Mucosa of descending colon (tissue), 3 donors: ENCODE data around the gene KIAA0753. TPM values are rescaled to one million over a fixed set of nuclear protein-coding genes. Genes with fewer than 3 reads are reported as not detected.
"Not testable (repeated sequence)": the region's sequence is repeated elsewhere in the genome, so short reads cannot be mapped to it uniquely, and the experiment has no call there.

ENCODE experiments used
- ATAC-seq: fragments of 200-7000 bp; cut with Tn5 transposase; one replicate; pipeline ENCODE4 v1.9.1; 2020; ENCODE audit warnings: mild to moderate bottlenecking, moderate library complexity
- DNase-seq, 3 donors: peaks; one replicate each; pipeline ENCODE4 v3.0.0-alpha.2; 2020
- H3K36me3 ChIP-seq: fragments of 200-600 bp; one replicate; pipeline ENCODE4 v1.8.0; 2021; ENCODE audit warnings: low read depth, mild to moderate bottlenecking
- H3K4me1 ChIP-seq: fragments of 200-600 bp; one replicate; pipeline ENCODE4 v1.8.0; 2021; ENCODE audit warnings: low read depth, mild to moderate bottlenecking
- H3K4me3 ChIP-seq: fragments of 200-600 bp; one replicate; pipeline ENCODE4 v1.8.0; 2021; ENCODE audit warnings: mild to moderate bottlenecking
- H3K9me3 ChIP-seq: fragments of 200-600 bp; one replicate; pipeline ENCODE4 v1.8.0; 2021; ENCODE audit warnings: mild to moderate bottlenecking
- intact Hi-C, 2 donors: fragments of 100-400 bp; cut with DNase I in 1 of 2; cut with micrococcal nuclease in 1 of 2; formaldehyde crosslinking; loops; one replicate each; pipeline versions ENCODE4 v1.11.0 to v1.11.1; 2022; cut with DNase I, micrococcal nuclease
- total RNA-seq, 3 donors: library from RNA; stranded (reverse); fragmentation: NEBNext Ultra II Directional in 2 of 3; extraction: Animal tissue kit (Norgen Biotek cat#: 25700) in 2 of 3; gene quantifications; one replicate each; pipeline versions ENCODE4 v1.2.1 to v1.2.4, GENCODE V29; 2021 to 2023
- TF ChIP-seq, protein P1 (sequence below): fragments of 200-600 bp; IDR thresholded peaks from one replicate; pipeline ENCODE4 v1.8.0; 2022; ENCODE audit warnings: antibody characterized with exemption, mild to moderate bottlenecking
- donor health status: DM: no; HTN: no; CAD: no; lungs with moderate emphysema.
- donor health status: DM: no; HTN: no; CAD: no.
- donor health status: DM: no; HTN: yes; CAD: no.

Gene KIAA0753
- total RNA-seq, 3 donors from 2014 or later = 15.5 to 22.8 (median 18.6) TPM

- intact Hi-C loops = loop anchor here in 1 of 2 donors (10.0 kb wide), 1 partner anchor 326 kb away; the partner anchor contains the start of gene ALOX12
Observed at GRCh38 chr17:6668727-6669425, 28.4 kb upstream of the KIAA0753 start.

DNA sequence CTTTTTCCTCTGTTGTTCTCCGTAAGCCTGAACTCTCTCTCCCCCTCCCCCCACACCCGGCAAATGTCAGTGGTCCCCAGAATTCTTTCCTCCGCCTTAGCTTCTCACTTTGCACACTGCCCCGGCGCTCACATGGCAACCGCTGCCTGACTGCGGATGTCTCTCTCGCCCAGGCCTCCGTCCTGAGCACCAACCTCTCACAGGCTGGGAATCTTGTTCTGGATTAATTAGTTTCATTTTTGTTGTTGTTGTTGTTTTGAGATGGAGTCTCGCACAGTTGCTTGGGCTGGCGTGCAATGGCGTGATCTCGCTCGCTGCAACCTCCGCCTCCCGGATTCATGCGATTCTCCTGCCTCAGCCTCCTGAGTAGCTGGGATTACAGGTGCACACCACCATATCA, 27.7 kb upstream of the KIAA0753 start:
- Histone ChIP-seq H3K36me3 (no peaks in the 10 kb centered on the region), H3K9me3 (no peaks in the 10 kb centered on the region), H3K4me1 (no peaks in the 10 kb centered on the region), H3K4me3 (no peak overlapping the region)
- DNase-seq (no peak), ATAC-seq (no peak)
- TF ChIP-seq, protein P1, sequence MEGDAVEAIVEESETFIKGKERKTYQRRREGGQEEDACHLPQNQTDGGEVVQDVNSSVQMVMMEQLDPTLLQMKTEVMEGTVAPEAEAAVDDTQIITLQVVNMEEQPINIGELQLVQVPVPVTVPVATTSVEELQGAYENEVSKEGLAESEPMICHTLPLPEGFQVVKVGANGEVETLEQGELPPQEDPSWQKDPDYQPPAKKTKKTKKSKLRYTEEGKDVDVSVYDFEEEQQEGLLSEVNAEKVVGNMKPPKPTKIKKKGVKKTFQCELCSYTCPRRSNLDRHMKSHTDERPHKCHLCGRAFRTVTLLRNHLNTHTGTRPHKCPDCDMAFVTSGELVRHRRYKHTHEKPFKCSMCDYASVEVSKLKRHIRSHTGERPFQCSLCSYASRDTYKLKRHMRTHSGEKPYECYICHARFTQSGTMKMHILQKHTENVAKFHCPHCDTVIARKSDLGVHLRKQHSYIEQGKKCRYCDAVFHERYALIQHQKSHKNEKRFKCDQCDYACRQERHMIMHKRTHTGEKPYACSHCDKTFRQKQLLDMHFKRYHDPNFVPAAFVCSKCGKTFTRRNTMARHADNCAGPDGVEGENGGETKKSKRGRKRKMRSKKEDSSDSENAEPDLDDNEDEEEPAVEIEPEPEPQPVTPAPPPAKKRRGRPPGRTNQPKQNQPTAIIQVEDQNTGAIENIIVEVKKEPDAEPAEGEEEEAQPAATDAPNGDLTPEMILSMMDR = no peak
- intact Hi-C loops = loop anchor here in 1 of 2 donors (10.0 kb wide), 1 partner anchor 327 kb away; the partner anchor contains the start of gene ALOX12

More at GRCh38 chr17:6668727-6669425, 28.4 kb upstream of the KIAA0753 start:
- ATAC-seq (no peak), DNase-seq (no peak)
- no peaks in the 10 kb centered on the region for H3K4me1 ChIP-seq
- TF ChIP-seq, protein P1 = no peak
- H3K9me3 ChIP-seq = no peaks in the 10 kb centered on the region
- H3K36me3 ChIP-seq = no peaks in the 10 kb centered on the region
- no peak overlapping the region for H3K4me3 ChIP-seq

GRCh38 chr17:6667516-6667915, 27.0 kb upstream of the KIAA0753 start:
- H3K4me3 ChIP-seq = no peak overlapping the region
- H3K4me1 ChIP-seq = no peaks in the 10 kb centered on the region
- no peaks in the 10 kb centered on the region for H3K9me3 ChIP-seq
- no peak for ATAC-seq
- H3K36me3 ChIP-seq = no peaks in the 10 kb centered on the region
- DNase-seq = no peak
- intact Hi-C loops = loop anchor here in 1 of 2 donors (10.0 kb wide), 1 partner anchor 327 kb away; the partner anchor contains the start of gene ALOX12
- TF ChIP-seq, protein P1 = no peak

DNA sequence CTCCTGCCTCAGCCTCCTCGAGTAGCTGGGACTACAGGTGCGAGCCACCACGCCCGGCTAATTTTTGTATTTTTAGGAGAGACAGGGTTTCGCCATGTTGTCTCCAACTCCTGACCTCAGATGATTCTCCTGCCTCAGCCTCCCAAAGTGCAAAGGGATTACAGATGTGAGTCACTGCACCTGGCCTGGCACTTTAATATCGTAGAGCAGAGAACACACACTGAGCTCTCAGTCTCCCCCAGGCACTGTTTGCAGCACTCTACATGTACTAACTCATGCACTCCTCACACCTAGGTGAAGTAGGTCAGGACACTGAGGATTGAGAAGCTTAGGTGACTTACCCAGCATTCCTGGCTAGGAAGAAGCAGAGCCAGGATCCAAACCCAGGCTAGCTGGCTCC, 26.0 kb upstream of the KIAA0753 start:
- intact Hi-C loops = loop anchor here in 1 of 2 donors (10.0 kb wide), 1 partner anchor 328 kb away; the partner anchor contains the start of gene ALOX12
- H3K36me3 ChIP-seq = no peaks in the 10 kb centered on the region
- H3K4me3 ChIP-seq = no peak overlapping the region
- ATAC-seq = no peak
- H3K9me3 ChIP-seq = no peaks in the 10 kb centered on the region
- no peaks in the 10 kb centered on the region for H3K4me1 ChIP-seq
- TF ChIP-seq, protein P1 = no peak
- no peak for DNase-seq

GRCh38 chr17:6666077-6666521, 25.6 kb upstream of the KIAA0753 start:
- TF ChIP-seq, protein P1 = peak; percentile 67
- H3K9me3 ChIP-seq = no peaks in the 10 kb centered on the region
- H3K4me1 ChIP-seq = no peaks in the 10 kb centered on the region
- no peaks in the 10 kb centered on the region for H3K36me3 ChIP-seq
- peak; percentile 97 for ATAC-seq
- intact Hi-C loops = loop anchor here in 1 of 2 donors (10.0 kb wide), 1 partner anchor 329 kb away; the partner anchor contains the start of gene ALOX12
- DNase-seq = peak in 2 of 3 donors; percentile 63 to 68
- H3K4me3 ChIP-seq = no peak overlapping the region

GRCh38 chr17:6663200-6663599, 22.7 kb upstream of the KIAA0753 start:
- DNase-seq, H3K4me3 ChIP-seq, H3K36me3 ChIP-seq, H3K4me1 ChIP-seq, ATAC-seq, H3K9me3 ChIP-seq: not testable (repeated sequence)
- intact Hi-C loops = loop anchor here in 1 of 2 donors (10.0 kb wide), 1 partner anchor 332 kb away; the partner anchor contains the start of gene ALOX12
